OCI-LY3 (cell line): ENCODE measurements around the gene ARHGAP21.

Experiments used
- H2AFZ ChIP-seq: fragments of 200-600, 300-600 bp; shearing (Covaris generic); 2 replicates; pipeline ENCODE4 v1.6.0; 2014; ENCODE audit warnings: antibody characterized with exemption, low read depth, low read length
- H3K27ac ChIP-seq: fragments of 200-600, 300-600 bp; sonication (generic); 2 replicates; pipeline ENCODE4 v1.5.1; 2014; ENCODE audit warnings: mild to moderate bottlenecking, low read length, moderate library complexity, mixed read lengths
- H3K27me3 ChIP-seq: fragments of 200-600, 300-600 bp; sonication (generic); 2 replicates; pipeline ENCODE4 v1.6.1; 2014; ENCODE audit warnings: low read depth, low read length, mixed read lengths
- H3K36me3 ChIP-seq: fragments of 200-600, 300-600 bp; sonication (generic); replicated peaks from 2 replicates; pipeline ENCODE3; 2014; ENCODE audit warnings: low read depth, low read length, mixed read lengths
- H3K4me1 ChIP-seq: fragments of 300-600, 200-600 bp; sonication (generic); 2 replicates; pipeline ENCODE4 v1.6.1; 2014; ENCODE audit warnings: low read length, mixed read lengths
- H3K4me2 ChIP-seq: fragments of 200-600, 300-600 bp; sonication (generic); 2 replicates; pipeline ENCODE4 v1.6.1; 2014; ENCODE audit warnings: low read length, mixed read lengths
- H3K4me3 ChIP-seq: fragments of 300-600, 200-600 bp; sonication (generic); 2 replicates; pipeline ENCODE4 v1.5.1; 2014; ENCODE audit warnings: antibody characterized with exemption, mild to moderate bottlenecking, low read length, moderate library complexity
- H3K79me2 ChIP-seq: fragments of 300-600, 200-600 bp; shearing (Covaris generic); 2 replicates; pipeline ENCODE4 v1.6.1; 2014; ENCODE audit warnings: mild to moderate bottlenecking, low read length, mixed read lengths
- H3K9ac ChIP-seq: fragments of 300-600, 200-600 bp; shearing (Covaris generic); 2 replicates; pipeline ENCODE4 v1.6.0; 2014; ENCODE audit warnings: mild to moderate bottlenecking, low read length, moderate library complexity
- H3K9me3 ChIP-seq: fragments of 200-600, 300-600 bp; shearing (Covaris generic); 2 replicates; pipeline ENCODE4 v1.6.1; 2014; ENCODE audit warnings: low read length, mixed read lengths; ENCODE audit not compliant: insufficient read depth
- H4K20me1 ChIP-seq: fragments of 200-600, 300-600 bp; sonication (generic); 2 replicates; pipeline ENCODE4 v1.6.1; 2016; ENCODE audit warnings: low read length, mixed read lengths; ENCODE audit not compliant: insufficient read depth
- EZH2phosphoT487 ChIP-seq: fragments of 200-600 bp; shearing (Covaris generic); IDR thresholded peaks from 2 replicates; pipeline ENCODE4 v1.6.1; 2018; ENCODE audit warnings: antibody characterized with exemption, mixed run types, low read depth
- TF ChIP-seq, protein P1 (sequence below): fragments of 200-600, 300-600 bp; sonication (generic); IDR thresholded peaks from 2 replicates; pipeline ENCODE4 v1.5.1; 2014; ENCODE audit warnings: antibody characterized with exemption, low read length, low read depth

The ARHGAP21 gene

GRCh38 chr10:24751716-24752115 lies 28.0 kb upstream of the ARHGAP21 start:
- Histone ChIP-seq H4K20me1 (no peaks in the 10 kb centered on the region), H3K4me1 (no peaks in the 10 kb centered on the region), H3K36me3 (no peaks in the 10 kb centered on the region), H3K79me2 (no peaks in the 10 kb centered on the region), H3K9me3 (no peaks in the 10 kb centered on the region), H2AFZ (no peak overlapping the region), H3K4me2 (no peak overlapping the region), H3K4me3 (no peak overlapping the region), H3K27ac (no peak overlapping the region), H3K27me3 (no peaks in the 10 kb centered on the region), H3K9ac (no peak overlapping the region)
- TF ChIP-seq, protein P1, sequence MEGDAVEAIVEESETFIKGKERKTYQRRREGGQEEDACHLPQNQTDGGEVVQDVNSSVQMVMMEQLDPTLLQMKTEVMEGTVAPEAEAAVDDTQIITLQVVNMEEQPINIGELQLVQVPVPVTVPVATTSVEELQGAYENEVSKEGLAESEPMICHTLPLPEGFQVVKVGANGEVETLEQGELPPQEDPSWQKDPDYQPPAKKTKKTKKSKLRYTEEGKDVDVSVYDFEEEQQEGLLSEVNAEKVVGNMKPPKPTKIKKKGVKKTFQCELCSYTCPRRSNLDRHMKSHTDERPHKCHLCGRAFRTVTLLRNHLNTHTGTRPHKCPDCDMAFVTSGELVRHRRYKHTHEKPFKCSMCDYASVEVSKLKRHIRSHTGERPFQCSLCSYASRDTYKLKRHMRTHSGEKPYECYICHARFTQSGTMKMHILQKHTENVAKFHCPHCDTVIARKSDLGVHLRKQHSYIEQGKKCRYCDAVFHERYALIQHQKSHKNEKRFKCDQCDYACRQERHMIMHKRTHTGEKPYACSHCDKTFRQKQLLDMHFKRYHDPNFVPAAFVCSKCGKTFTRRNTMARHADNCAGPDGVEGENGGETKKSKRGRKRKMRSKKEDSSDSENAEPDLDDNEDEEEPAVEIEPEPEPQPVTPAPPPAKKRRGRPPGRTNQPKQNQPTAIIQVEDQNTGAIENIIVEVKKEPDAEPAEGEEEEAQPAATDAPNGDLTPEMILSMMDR, result no peak
- no peak for TF ChIP-seq EZH2phosphoT487

DNA sequence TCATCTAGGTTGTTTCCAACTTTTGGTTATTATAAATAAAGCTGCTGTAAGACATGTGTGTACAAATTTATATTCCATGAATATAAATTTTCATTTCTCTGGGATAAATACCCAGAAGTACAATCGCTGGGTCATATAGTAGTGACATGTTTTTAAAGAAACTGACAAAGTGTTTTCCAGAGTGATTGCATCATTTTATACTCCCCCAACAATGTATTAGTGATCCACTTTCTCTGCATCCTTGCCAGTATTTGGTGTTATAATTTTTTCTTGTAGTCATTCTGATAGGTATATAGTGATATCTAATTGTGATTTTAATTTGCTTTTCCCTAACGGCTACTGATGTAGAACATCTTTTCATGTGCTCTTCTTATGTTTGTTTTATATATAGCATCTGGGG lies 27.0 kb upstream of the ARHGAP21 start:
- H3K27ac ChIP-seq, result no peak overlapping the region
- no peaks in the 10 kb centered on the region for H3K36me3 ChIP-seq
- TF ChIP-seq EZH2phosphoT487, result no peak
- TF ChIP-seq, protein P1, result no peak
- H3K9ac ChIP-seq, result no peak overlapping the region
- H3K9me3 ChIP-seq, result no peaks in the 10 kb centered on the region
- H4K20me1 ChIP-seq, result no peaks in the 10 kb centered on the region
- H3K4me1 ChIP-seq, result no peaks in the 10 kb centered on the region
- no peak overlapping the region for H3K4me2 ChIP-seq
- H3K27me3 ChIP-seq, result no peaks in the 10 kb centered on the region
- H3K4me3 ChIP-seq, result no peak overlapping the region
- no peak overlapping the region for H2AFZ ChIP-seq
- H3K79me2 ChIP-seq, result no peaks in the 10 kb centered on the region

DNA sequence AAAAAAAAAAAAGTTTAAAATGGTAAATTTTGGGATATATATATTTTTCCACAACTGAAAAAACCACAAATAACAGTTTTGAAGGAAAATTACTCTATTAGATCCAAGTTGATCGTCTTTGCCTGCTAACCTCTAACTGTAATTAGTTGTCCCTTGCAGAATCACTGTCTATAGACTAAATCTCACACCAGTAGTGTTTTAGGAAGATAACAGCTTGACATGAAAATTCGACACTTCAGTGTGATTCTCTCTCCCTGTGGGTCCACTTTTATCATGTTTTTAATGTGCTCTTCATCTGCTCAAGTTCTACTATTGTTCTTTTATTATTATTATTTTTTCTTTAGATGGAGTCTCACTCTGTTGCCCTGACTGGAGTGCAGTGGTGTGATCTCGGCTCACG lies 24.5 kb upstream of the ARHGAP21 start:
- H3K9me3 ChIP-seq, result no peaks in the 10 kb centered on the region
- no peaks in the 10 kb centered on the region for H3K27me3 ChIP-seq
- H3K4me1 ChIP-seq, result no peaks in the 10 kb centered on the region
- no peak overlapping the region for H2AFZ ChIP-seq
- no peaks in the 10 kb centered on the region for H3K36me3 ChIP-seq
- no peaks in the 10 kb centered on the region for H3K79me2 ChIP-seq
- TF ChIP-seq EZH2phosphoT487, result no peak
- TF ChIP-seq, protein P1, result no peak
- H3K9ac ChIP-seq, result no peak overlapping the region
- H3K4me3 ChIP-seq, result no peak overlapping the region
- H4K20me1 ChIP-seq, result no peaks in the 10 kb centered on the region
- no peak overlapping the region for H3K27ac ChIP-seq
- no peak overlapping the region for H3K4me2 ChIP-seq

DNA sequence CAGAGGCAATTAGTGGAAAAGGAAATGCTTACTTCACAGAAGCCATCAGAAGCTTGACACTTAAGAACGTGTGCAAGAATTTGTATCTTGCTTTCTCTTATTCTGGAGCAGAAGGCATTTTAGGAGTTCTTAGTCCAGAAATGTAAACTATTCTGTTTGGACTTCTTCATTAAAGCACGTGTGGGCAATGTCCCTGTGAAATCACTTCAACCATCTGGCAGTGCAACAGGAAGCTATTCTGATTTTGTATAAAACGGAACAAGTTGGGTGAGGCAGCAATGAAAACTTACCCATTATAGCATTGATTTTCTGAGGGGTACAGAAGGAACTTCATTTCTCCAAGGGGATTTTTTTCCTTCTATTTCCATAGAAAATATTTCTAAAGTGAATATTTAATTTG lies 21.3 kb upstream of the ARHGAP21 start:
- TF ChIP-seq, protein P1, result no peak
- no peak for TF ChIP-seq EZH2phosphoT487
- Histone ChIP-seq H3K9me3 (no peaks in the 10 kb centered on the region), H3K36me3 (no peaks in the 10 kb centered on the region), H3K27me3 (no peaks in the 10 kb centered on the region), H3K4me3 (no peak overlapping the region), H3K4me1 (no peaks in the 10 kb centered on the region), H2AFZ (no peak overlapping the region), H3K27ac (no peak overlapping the region), H3K9ac (no peak overlapping the region), H3K79me2 (no peaks in the 10 kb centered on the region), H4K20me1 (no peaks in the 10 kb centered on the region), H3K4me2 (no peak overlapping the region)
